GM21360 (cell line): ENCODE results near the gene DDIT3.
"Not testable (repeated sequence)": the region's sequence is repeated elsewhere in the genome, so short reads cannot be mapped to it uniquely, and the experiment has no call there.

Experiments
- ATAC-seq: cut with Tn5 transposase; IDR thresholded peaks from one replicate; pipeline ENCODE4 v1.9.1; 2021; ENCODE audit warnings: mild to moderate bottlenecking, moderate library complexity; ENCODE audit not compliant: unreplicated experiment

DDIT3 gene, protein sequence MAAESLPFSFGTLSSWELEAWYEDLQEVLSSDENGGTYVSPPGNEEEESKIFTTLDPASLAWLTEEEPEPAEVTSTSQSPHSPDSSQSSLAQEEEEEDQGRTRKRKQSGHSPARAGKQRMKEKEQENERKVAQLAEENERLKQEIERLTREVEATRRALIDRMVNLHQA

DNA sequence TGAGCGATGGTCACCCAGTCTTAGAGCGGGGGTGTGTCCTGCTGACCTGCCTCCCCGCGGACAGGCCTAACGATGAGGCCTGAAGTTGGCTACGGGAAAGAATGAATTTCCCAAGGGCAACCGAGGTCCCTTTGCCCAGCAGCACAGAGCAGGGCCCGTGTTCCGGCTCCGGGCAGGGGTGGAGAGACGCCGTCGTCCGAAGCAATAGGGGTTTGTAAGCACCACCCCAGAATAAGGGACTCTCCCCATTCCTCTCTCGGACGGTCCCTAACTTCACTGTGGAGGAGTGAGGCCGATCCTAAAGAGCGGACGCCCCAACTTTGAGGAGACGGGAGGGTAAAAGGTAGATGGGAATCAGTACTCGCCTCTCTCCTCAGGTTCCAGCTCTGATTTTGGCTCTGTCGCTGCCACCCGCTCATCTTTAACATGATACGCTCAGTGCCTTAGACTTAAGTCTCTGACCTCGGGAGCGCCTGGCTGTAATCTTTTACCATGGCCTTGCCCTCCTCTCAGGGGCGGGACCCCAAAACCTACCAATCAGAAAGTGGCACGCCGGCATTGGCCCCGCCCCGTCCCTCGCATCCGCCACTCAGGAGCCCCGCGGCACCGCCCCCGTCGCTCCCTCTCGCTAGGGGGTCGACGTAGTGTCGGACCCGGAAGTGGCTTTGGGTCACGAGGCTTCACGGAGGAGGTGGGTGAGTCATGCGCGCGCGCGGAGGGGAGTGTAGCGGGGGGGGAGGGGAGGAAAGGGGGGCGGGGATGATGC, at the start of gene DDIT3:
Gene DDIT3, minus strand, starts transcription at position 462 of the 766 bp plus-strand sequence. CDS start 3,108 bp downstream, outside the sequence.
- peak; percentile 67 for ATAC-seq

GRCh38 chr12:57569858-57570257, 49.5 kb upstream of the DDIT3 start:
- ATAC-seq = no peak

- ATAC-seq = no peak
Measured at GRCh38 chr12:57568838-57569237, 48.5 kb upstream of the DDIT3 start.

DNA sequence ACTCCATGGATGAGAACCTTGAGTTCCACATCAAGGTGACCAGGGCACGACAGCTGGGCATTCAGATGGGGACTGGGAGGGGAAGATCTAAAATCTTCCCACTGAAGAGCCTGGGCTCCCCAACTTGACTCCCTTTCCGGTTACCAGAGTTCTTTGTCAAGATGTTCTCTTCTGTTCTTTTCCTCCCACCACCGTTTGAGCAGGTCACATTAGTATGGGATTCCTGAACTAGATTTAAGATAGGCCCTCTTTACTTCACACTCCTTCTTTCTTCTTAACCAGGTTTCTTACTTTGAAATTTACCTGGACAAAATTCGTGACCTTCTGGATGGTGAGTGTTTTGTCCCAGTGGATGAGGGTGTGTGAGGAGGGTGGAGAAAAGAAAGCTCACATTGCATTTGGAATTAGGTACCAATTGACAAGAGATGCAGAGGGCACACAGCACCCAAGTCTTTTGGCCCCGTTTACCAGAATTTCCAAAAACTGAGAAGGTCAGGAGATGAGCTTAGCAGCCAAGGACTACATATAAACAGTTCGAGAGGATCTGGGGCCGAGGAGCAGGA, 43.9 kb upstream of the DDIT3 start:
- ATAC-seq = no peak

- no peak for ATAC-seq
Measured at GRCh38 chr12:57563358-57563757, 43.0 kb upstream of the DDIT3 start.

GRCh38 chr12:57561117-57561516, 40.8 kb upstream of the DDIT3 start:
- not testable (repeated sequence) for ATAC-seq

DNA sequence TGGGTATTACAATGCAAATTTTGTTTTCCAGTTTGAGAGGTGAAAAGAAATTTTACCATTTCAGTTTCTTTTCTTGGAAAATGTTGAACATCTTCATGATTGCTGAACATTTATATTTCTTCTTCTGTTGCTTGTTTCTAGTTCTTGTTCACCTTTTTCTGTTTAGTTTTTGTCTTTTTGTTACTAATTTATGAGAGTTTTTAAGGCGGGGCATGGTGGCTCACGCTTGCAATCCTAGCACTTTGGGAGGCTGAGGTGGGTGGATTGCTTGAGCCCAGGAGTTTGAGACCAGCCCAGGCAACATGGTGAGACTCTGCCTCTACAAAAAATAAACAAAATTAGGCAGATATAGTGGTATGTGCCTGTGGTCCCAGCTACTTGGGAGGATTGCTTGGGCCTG, 40.2 kb upstream of the DDIT3 start:
- ATAC-seq = no peak

DNA sequence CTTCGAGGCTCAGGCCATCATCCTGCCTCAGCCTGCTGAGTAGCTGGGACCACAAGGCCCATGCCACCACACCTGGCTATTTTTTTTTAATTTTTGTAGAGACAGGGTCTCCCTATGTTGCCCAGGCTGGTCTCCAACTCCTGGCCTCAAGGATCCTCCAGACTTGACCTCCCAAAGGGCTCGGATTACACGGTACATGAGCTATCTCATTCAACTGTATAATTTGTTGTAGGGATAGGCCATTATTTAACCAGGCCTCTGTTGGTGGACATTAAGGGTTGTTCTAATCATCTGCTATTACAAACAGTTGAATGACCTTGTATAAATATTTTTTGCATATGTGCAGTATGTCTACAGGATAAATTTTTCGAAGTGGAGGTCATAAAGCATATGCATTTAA, 38.5 kb upstream of the DDIT3 start:
- no peak for ATAC-seq

DNA sequence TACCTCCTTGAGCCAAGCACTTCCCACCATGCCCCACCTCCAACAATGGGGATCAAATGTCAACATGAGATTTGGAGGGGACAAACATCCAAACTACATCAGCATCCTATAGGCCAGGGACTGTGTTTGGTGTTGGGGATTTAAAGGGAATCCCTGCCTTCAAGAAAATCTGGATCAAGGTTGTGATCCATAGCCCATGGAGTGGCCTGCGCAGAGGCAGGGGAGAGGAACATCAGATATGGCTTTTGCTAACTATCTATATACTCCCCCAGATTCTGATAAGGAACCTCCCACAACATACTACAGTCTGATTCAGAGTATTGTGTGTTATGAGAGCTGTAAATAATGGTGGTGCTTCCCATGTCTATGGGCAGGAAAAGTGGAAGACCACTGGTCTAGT, 34.6 kb upstream of the DDIT3 start:
- no peak for ATAC-seq

DNA sequence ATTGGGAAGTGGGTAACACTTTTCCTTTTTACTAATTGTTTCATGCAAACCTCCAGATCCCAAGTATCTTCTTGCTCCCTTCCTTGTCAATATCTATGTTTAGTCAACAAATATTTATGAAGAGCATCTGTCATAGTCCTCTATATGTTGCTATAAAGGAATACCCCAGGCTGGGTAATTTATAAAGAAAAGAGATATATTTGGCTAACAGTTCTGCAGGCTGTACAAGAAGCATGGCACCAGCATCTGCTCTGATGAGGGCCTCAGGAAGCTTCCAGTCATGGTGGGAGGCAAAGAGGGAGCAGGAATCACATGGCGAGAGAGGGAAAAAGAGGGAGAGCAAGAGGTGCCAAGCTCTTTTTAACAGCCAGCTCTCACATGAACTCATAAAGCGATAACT, 34.1 kb upstream of the DDIT3 start:
- ATAC-seq = no peak

DNA sequence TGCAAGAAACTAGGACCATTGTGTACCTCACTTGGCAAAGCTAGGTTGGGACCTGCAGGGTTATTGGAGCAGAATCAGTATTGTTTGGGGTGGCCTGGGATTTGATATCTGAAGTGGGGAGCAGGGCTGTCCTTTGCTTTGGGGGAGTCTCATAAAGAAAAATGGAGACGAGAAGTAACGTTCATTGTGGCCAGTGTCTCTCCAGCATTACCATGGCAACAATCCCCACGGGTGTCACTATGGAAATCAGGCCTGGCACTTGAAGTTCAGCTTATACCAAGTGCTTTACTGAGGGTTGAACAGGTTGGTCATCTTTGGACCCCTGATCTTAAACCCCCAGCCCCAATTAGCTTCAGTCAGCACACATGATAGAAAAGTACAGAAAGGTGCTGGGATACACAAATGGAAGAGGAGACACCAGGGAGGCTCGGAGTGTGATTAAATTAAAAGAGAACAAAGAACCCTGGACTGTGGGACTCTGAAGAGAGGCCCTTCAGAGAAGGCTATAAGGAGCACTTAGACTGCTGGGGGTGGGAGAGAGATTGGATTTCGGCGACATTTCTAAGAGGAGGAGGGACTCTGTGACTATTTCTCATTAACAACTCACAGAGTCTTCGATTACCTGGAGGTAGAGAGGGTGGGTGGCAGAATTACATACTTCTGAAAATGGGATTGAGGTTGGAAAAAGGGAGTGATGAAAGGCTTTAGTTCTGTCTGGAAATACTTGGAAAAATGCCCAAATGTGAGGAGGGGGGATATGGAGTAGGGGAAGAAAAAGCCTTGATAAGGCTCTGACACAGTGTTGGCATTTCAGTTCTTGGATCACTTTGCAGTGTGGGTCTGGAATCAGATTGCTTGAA, 33.3 kb upstream of the DDIT3 start:
- no peak for ATAC-seq

- no peak for ATAC-seq
Measured at GRCh38 chr12:57552835-57553313, 32.6 kb upstream of the DDIT3 start.

DNA sequence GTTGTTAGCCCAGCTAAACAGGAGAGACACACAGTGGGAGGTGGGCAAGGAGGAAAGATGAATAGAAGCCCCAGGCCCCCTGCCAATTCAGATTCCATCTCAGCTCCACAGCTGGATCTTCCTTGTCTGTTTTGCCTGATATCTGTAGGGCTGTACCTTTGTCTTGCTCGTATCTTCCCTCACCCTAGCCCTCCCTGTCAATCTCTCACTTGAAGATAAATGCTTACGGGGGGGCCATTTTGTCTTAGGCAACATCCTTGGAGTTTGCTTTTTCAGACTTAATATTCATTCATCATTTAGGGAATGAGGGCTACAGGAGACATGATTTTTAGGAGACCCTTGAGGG, 32.0 kb upstream of the DDIT3 start:
- no peak for ATAC-seq

DNA sequence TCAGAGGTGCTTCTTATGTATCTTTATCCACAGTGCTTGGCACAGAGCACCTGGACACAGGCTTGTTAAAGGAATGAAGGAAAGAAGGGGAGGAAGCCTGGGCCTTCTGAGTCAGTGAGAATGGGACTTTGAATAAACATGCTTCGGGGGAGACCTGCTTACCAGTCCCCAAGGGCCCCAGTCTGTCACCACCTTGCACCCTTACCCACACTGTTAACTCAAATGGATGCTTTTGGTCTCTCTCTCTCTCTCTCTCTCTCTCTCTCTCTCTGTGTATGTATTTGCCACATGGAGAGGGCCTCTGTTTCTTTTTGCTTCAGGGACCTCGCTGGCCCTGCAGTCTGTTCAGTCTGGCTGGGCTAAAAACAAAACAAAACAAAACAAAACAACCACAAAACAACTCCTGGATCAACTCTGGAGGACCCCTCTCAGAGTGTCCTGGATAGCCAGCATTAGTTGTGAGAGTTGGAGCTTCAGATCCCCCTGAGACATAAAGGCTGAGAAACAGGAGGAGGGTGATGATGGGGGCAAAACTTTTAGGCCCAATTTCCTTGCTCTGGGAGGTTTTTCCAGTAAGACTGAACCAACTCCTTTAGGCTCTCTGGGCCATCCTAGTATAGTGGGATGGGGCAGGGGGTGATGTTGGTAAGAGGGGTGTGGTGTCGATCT, 31.5 kb upstream of the DDIT3 start:
- ATAC-seq = no peak

GRCh38 chr12:57550641-57551549, 30.6 kb upstream of the DDIT3 start:
- ATAC-seq = no peak

DNA sequence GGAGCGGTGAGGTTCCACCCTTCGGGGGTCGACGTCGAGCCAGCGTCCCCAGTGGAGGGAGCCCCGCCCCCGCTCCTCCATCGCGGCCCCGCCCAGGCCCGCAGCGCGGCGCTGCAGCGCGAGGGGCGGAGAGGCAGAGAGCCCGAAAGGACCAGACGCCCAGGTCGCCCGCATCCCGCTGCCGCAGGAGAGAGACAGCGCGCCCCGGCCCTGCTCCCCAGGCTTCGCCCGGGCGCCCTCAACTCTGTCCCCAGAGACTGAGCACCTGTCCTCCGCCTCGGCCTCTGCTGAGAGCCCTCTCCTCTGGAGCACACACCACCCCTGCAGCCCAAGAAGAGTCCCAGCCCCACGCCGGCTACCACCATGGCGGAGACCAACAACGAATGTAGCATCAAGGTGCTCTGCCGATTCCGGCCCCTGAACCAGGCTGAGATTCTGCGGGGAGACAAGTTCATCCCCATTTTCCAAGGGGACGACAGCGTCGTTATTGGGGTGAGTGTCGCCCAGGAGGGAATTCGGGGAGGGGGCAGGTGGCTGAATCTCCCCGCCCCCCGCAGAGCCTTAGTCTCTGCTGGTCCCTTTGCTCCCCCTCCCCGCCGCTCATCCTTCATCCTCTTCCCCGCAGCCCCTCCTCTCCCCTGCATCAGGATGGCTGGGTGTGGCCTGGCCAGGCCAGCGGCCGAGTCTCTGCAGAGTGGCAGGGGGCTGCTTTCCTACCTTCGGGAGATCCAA, 29.8 kb upstream of the DDIT3 start, which contains the start of gene KIF5A:
Gene KIF5A, plus strand, starts transcription at position 136 of the 732 bp plus-strand sequence. Its CDS starts 228 bp downstream, at position 364.
- no peak for ATAC-seq

DNA sequence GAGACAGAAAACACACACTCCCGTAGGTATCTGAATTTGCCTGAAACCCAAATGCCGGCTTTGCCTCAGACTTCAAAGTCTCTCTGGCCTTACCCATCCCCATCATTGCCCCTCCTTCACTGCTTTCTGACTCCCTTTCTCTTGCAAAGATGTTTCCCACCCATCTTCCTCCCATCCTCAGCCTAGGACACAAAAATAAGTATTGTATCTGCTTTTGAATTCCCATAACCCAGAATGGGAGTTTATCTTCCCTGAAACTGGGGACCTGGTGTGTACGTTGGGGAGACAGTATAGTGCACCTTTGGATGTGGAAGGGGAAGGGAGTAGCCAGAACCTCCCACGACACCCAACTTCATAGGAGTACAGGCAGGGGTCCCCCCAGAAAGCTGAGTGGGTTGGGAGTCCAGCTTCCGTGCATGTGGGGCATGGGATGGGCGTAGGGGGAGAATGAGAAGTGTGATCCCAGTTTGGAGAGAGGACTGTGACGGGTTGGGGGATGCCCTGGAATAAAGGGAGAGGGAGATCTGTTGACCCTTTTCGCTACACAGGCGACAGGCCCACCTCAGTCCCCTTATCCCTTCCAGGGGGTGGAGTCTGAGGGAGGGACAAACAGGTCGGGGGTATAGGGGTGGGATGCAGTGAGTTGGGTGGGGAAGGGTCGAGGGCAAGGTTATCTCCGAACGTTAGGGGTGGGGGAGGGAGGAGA, 29.0 kb upstream of the DDIT3 start:
- ATAC-seq = no peak

GRCh38 chr12:57548488-57548887, 28.2 kb upstream of the DDIT3 start:
- ATAC-seq = no peak

DNA sequence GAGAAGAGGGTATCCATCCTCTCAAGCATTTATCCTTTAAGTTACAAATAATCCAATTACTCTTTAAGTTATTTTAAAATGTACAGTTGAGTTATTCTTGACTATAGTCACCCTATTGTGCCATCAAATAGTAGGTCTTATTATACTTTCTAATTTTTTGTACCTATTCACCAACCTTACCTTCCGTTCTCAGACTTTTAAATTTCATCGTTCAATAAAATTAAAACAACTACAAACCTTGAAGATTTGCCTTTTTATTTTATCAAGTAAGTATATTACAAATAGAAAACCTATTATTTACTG, 27.6 kb upstream of the DDIT3 start:
- no peak for ATAC-seq
